Keratinocyte (primary cell): Measurements from ENCODE around the gene ZFP36L1.

Experiments used
- EZH2 ChIP-seq: IDR thresholded peaks from one replicate; pipeline ENCODE4 v1.6.1; 2012; ENCODE audit warnings: inconsistent platforms, mild to moderate bottlenecking, low read length, moderate library complexity
- TF ChIP-seq, protein P1 (sequence below), 3 experiments: IDR thresholded peaks in 1 of 3; conservative IDR thresholded peaks in 1 of 3; optimal IDR thresholded peaks in 1 of 3; 2 replicates in 2 of 3; 3 replicates in 1 of 3; pipeline versions ENCODE3 to v1.5.1; 2011; ENCODE audit warnings: low read length in 3 of 3, mild to moderate bottlenecking in 3 of 3, moderate library complexity in 2 of 3, control low read depth in 1 of 3, inconsistent platforms in 1 of 3; ENCODE audit not compliant: insufficient read depth in 2 of 3; ENCODE audit errors: extremely low read depth in 1 of 3

DNA sequence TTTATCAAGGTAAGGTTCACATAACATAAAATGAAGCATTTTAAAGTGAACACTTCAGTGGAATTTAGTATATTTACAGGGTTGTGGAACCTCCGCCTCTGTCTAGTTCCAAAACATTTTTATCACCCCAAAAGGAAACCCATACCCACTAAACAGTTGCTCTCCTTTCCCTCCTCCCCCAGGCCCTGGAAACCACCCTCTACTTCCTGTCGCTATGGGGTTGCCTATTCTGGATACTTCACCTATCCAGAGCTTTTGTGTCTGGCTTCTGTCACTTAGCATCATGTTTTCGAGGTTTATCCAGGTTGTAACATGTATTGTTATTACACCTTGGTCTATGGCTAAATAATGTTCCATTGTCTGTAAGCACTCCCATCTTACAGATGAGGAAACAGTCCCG, 27.7 kb upstream of the ZFP36L1 start:
- TF ChIP-seq, protein P1, sequence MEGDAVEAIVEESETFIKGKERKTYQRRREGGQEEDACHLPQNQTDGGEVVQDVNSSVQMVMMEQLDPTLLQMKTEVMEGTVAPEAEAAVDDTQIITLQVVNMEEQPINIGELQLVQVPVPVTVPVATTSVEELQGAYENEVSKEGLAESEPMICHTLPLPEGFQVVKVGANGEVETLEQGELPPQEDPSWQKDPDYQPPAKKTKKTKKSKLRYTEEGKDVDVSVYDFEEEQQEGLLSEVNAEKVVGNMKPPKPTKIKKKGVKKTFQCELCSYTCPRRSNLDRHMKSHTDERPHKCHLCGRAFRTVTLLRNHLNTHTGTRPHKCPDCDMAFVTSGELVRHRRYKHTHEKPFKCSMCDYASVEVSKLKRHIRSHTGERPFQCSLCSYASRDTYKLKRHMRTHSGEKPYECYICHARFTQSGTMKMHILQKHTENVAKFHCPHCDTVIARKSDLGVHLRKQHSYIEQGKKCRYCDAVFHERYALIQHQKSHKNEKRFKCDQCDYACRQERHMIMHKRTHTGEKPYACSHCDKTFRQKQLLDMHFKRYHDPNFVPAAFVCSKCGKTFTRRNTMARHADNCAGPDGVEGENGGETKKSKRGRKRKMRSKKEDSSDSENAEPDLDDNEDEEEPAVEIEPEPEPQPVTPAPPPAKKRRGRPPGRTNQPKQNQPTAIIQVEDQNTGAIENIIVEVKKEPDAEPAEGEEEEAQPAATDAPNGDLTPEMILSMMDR (optimal IDR thresholded peaks at IDR 0.05 in 1 of 3, IDR thresholded peaks at IDR 0.05 in 1 of 3, conservative IDR thresholded peaks at IDR 0.05 in 1 of 3; ENCODE audit: extremely low read depth in 1 of 3, insufficient read depth in 2 of 3, low read length in 3 of 3) = no peak
- no peak for TF ChIP-seq EZH2
